Measurements from ENCODE around the gene BLOC1S4. TPM values are rescaled to one million over a fixed set of nuclear protein-coding genes. Genes with fewer than 3 reads are reported as not detected.
A peak's percentile ranks its signal among the peaks of the same experiment; 100 is the strongest.

BLOC1S4 gene
- total RNA-seq, 1 donor from 2014 or later: 14.2 TPM

GRCh38 chr4:6689506-6689960, 26.4 kb upstream of the BLOC1S4 start:
- DNase-seq (ENCODE audit: low spot score): no peak

- DNase-seq (ENCODE audit: low spot score): no peak
Observed at GRCh38 chr4:6692379-6692778, 23.6 kb upstream of the BLOC1S4 start.

GRCh38 chr4:6692806-6693205, 23.2 kb upstream of the BLOC1S4 start:
- no peak for DNase-seq (ENCODE audit: low spot score)

- DNase-seq (ENCODE audit: low spot score): no peak
Observed at GRCh38 chr4:6693231-6694176, 22.5 kb upstream of the BLOC1S4 start, which contains the start of gene S100P. Gene S100P, plus strand, starts transcription at chr4:6693878. Its CDS starts 55 bp downstream, at chr4:6693933.

- no peak for DNase-seq (ENCODE audit: low spot score)
Observed at GRCh38 chr4:6694177-6694901, 21.6 kb upstream of the BLOC1S4 start.

- DNase-seq (ENCODE audit: low spot score): no peak
Observed at GRCh38 chr4:6695660-6696610, 20.0 kb upstream of the BLOC1S4 start.

GRCh38 chr4:6696611-6697010, 19.4 kb upstream of the BLOC1S4 start:
- no peak for DNase-seq (ENCODE audit: low spot score)

GRCh38 chr4:6697131-6697530, 18.8 kb upstream of the BLOC1S4 start:
- DNase-seq (ENCODE audit: low spot score): no peak

GRCh38 chr4:6699388-6699787, 16.6 kb upstream of the BLOC1S4 start:
- no peak for DNase-seq (ENCODE audit: low spot score)

- DNase-seq (ENCODE audit: low spot score): no peak
Observed at GRCh38 chr4:6699903-6700302, 16.1 kb upstream of the BLOC1S4 start.

GRCh38 chr4:6701371-6701770, 14.6 kb upstream of the BLOC1S4 start:
- DNase-seq (ENCODE audit: low spot score): no peak

- DNase-seq (ENCODE audit: low spot score): no peak
Observed at GRCh38 chr4:6702761-6703160, 13.2 kb upstream of the BLOC1S4 start.

GRCh38 chr4:6703786-6704185, 12.2 kb upstream of the BLOC1S4 start:
- no peak for DNase-seq (ENCODE audit: low spot score)

GRCh38 chr4:6705646-6706045, 10.3 kb upstream of the BLOC1S4 start:
- no peak for DNase-seq (ENCODE audit: low spot score)

GRCh38 chr4:6706173-6706572, 9.8 kb upstream of the BLOC1S4 start:
- no peak for DNase-seq (ENCODE audit: low spot score)

GRCh38 chr4:6709230-6710114, 6.5 kb upstream of the BLOC1S4 start, which contains the start of gene MRFAP1L1:
Gene MRFAP1L1, minus strand, starts transcription at chr4:6709865. Its CDS starts 236 bp downstream, at chr4:6709629.
- peak; percentile 97 for DNase-seq (ENCODE audit: low spot score)

GRCh38 chr4:6710282-6710681, 5.7 kb upstream of the BLOC1S4 start:
- no peak for DNase-seq (ENCODE audit: low spot score)

GRCh38 chr4:6710996-6711395, 5.0 kb upstream of the BLOC1S4 start:
- DNase-seq (ENCODE audit: low spot score): no peak

- DNase-seq (ENCODE audit: low spot score): no peak
Observed at GRCh38 chr4:6714954-6715353, 1.0 kb upstream of the BLOC1S4 start.

GRCh38 chr4:6715704-6716017, 313 bp upstream of the BLOC1S4 start:
- no peak for DNase-seq (ENCODE audit: low spot score)
